SK-N-SH (cell line): ENCODE data around the gene ANKAR.

ENCODE experiments used
- EP300 ChIP-seq, 2 experiments: IDR thresholded peaks; 2 replicates each; pipeline versions ENCODE4 v1.4.0 to v1.6.1; 2012; ENCODE audit warnings: borderline replicate concordance in 1 of 2, low read depth in 1 of 2, low read length in 1 of 2
- TF ChIP-seq, protein P1 (sequence below): fragments of 200-600 bp; sonication (generic); IDR thresholded peaks from 2 replicates; pipeline ENCODE4 v1.6.1; 2017; ENCODE audit warnings: antibody characterized with exemption, mild to moderate bottlenecking, moderate library complexity

DNA sequence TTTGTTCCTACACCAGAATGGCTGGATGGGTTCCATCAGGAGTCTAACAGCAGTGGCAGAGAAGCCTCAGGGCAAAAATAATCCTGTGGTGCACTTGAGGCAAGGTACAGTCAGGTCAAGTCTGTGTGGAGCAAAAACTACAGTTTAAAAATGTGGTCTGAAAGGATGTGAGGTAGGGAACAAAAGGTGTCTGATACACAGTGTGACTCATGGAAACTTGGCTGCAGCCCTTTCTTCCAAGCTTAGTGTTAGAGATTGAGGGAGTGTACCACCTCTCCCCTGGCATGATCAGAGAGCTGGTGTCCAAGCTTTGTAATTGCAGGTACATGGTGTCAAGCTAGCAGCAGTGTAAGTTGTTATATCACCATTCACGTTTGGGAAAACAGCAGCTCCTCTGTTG lies 8.9 kb downstream of the ANKAR start:
- no peak for TF ChIP-seq EP300 (IDR thresholded peaks at IDR 0.05; ENCODE audit: borderline replicate concordance in 1 of 2, low read depth in 1 of 2, low read length in 1 of 2)
- TF ChIP-seq, protein P1, sequence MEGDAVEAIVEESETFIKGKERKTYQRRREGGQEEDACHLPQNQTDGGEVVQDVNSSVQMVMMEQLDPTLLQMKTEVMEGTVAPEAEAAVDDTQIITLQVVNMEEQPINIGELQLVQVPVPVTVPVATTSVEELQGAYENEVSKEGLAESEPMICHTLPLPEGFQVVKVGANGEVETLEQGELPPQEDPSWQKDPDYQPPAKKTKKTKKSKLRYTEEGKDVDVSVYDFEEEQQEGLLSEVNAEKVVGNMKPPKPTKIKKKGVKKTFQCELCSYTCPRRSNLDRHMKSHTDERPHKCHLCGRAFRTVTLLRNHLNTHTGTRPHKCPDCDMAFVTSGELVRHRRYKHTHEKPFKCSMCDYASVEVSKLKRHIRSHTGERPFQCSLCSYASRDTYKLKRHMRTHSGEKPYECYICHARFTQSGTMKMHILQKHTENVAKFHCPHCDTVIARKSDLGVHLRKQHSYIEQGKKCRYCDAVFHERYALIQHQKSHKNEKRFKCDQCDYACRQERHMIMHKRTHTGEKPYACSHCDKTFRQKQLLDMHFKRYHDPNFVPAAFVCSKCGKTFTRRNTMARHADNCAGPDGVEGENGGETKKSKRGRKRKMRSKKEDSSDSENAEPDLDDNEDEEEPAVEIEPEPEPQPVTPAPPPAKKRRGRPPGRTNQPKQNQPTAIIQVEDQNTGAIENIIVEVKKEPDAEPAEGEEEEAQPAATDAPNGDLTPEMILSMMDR, result no peak
